SU-DHL-6 (cell line): ENCODE results near the gene JPH3.

Source experiments
- H2AFZ ChIP-seq: fragments of 200-600 bp; sonication (generic); 2 replicates; pipeline ENCODE4 v1.6.1; 2014; ENCODE audit warnings: low read depth, mild to moderate bottlenecking, moderate library complexity, mixed read lengths, antibody characterized with exemption, low read length; ENCODE audit not compliant: severe bottlenecking
- H3F3A ChIP-seq: fragments of 200-600 bp; shearing (Covaris generic); 2 replicates; pipeline ENCODE4 v1.6.0; 2016; ENCODE audit warnings: antibody characterized with exemption, mild to moderate bottlenecking; ENCODE audit not compliant: insufficient read depth
- H3K27ac ChIP-seq: fragments of 200-600 bp; sonication (generic); 2 replicates; pipeline ENCODE4 v1.5.1; 2016; ENCODE audit warnings: low read depth, mild to moderate bottlenecking, low read length, moderate library complexity, mixed read lengths
- H3K27me3 ChIP-seq: fragments of 200-600 bp; sonication (generic), shearing (Covaris generic); 2 replicates; pipeline ENCODE4 v1.6.0; 2014; ENCODE audit warnings: mild to moderate bottlenecking, low read length
- H3K36me3 ChIP-seq: fragments of 200-600 bp; sonication (generic); 2 replicates; pipeline ENCODE4 v1.6.1; 2014; ENCODE audit warnings: mild to moderate bottlenecking, low read length, mixed read lengths
- H3K4me2 ChIP-seq: fragments of 300-600, 200-600 bp; shearing (Covaris generic), sonication (generic); 2 replicates; pipeline ENCODE4 v1.6.0; 2014; ENCODE audit warnings: low read length, low read depth, mild to moderate bottlenecking; ENCODE audit not compliant: poor library complexity, severe bottlenecking
- H3K4me3 ChIP-seq: fragments of 200-600 bp; sonication (generic); 2 replicates; pipeline ENCODE4 v1.5.1; 2014; ENCODE audit warnings: antibody characterized with exemption, low read length, mild to moderate bottlenecking, mixed read lengths; ENCODE audit not compliant: insufficient read depth, poor library complexity, severe bottlenecking
- H3K79me2 ChIP-seq: fragments of 200-600 bp; sonication (generic); 2 replicates; pipeline ENCODE4 v1.6.1; 2014; ENCODE audit warnings: mild to moderate bottlenecking, low read length, moderate library complexity; ENCODE audit not compliant: insufficient read depth
- H3K9ac ChIP-seq: fragments of 200-600 bp; sonication (generic); 2 replicates; pipeline ENCODE4 v1.7.0; 2014; ENCODE audit warnings: mild to moderate bottlenecking, low read length
- H3K9me2 ChIP-seq: fragments of 200-600 bp; sonication (generic); replicated peaks from 2 replicates; pipeline ENCODE4 v1.6.1; 2014; ENCODE audit warnings: low read length; ENCODE audit not compliant: insufficient read depth
- H3K9me3 ChIP-seq: fragments of 200-600 bp; sonication (generic); 2 replicates; pipeline ENCODE4 v1.6.1; 2014; ENCODE audit warnings: low read length, mixed read lengths; ENCODE audit not compliant: insufficient read depth
- H4K20me1 ChIP-seq: fragments of 200-600 bp; sonication (generic); 2 replicates; pipeline ENCODE4 v1.6.1; 2014; ENCODE audit warnings: low read depth, mild to moderate bottlenecking, antibody characterized with exemption, low read length, moderate library complexity, mixed read lengths
- EZH2phosphoT487 ChIP-seq: fragments of 200-600 bp; sonication (generic), shearing (Covaris generic); conservative IDR thresholded peaks from 2 replicates; pipeline ENCODE4 v1.6.1; 2018; ENCODE audit warnings: mild to moderate bottlenecking, antibody characterized with exemption, low read length, moderate library complexity, mixed read lengths
- TF ChIP-seq, protein P1 (sequence below): fragments of 200-600 bp; sonication (generic); IDR thresholded peaks from one replicate; pipeline ENCODE4 v1.5.1; 2017; ENCODE audit warnings: antibody characterized with exemption, mild to moderate bottlenecking, low read length, moderate library complexity; ENCODE audit not compliant: insufficient read depth, poor library complexity, severe bottlenecking

Gene JPH3

DNA sequence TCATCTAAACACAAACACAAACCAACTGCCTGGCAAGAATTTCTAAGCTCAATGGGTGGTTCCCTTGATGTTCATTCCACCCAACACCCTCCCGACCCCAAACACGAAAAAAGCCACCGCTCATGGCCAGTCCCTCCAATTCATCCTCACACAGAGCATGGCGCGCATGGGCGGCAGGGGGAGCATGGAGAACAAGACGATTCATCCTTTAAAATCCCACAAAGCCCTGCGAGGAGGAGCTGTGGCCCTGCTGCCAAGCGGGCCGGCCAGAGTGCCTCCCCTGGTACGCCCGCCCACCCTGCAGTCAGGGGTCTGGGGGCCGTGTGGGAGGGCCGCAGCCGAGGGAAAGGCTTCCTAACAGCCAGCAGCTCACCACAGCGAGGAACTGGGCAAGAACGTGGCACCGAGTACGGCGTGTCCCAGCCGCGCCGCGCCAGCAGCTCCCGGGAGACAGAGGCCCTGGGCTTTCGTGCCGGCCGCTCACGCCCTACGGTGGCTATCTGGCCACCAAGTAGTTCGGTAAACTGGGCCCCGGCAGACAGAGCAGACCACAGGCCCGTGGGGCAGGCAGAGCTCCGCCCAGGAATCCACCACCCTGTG is 102.5 kb downstream of the JPH3 start:
- H3K36me3 ChIP-seq, result peaks cover 8% of the 10 kb centered on the region; the same call in 1 of the 2 replicates
- TF ChIP-seq, protein P1, sequence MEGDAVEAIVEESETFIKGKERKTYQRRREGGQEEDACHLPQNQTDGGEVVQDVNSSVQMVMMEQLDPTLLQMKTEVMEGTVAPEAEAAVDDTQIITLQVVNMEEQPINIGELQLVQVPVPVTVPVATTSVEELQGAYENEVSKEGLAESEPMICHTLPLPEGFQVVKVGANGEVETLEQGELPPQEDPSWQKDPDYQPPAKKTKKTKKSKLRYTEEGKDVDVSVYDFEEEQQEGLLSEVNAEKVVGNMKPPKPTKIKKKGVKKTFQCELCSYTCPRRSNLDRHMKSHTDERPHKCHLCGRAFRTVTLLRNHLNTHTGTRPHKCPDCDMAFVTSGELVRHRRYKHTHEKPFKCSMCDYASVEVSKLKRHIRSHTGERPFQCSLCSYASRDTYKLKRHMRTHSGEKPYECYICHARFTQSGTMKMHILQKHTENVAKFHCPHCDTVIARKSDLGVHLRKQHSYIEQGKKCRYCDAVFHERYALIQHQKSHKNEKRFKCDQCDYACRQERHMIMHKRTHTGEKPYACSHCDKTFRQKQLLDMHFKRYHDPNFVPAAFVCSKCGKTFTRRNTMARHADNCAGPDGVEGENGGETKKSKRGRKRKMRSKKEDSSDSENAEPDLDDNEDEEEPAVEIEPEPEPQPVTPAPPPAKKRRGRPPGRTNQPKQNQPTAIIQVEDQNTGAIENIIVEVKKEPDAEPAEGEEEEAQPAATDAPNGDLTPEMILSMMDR, result no peak
- H3K9ac ChIP-seq, result no peak overlapping the region
- no peak overlapping the region for H3K4me3 ChIP-seq
- no peak overlapping the region for H3K4me2 ChIP-seq
- no peaks in the 10 kb centered on the region for H3K9me3 ChIP-seq
- H3K27ac ChIP-seq, result no peak overlapping the region
- no peaks in the 10 kb centered on the region for H3K9me2 ChIP-seq
- no peak overlapping the region for H2AFZ ChIP-seq
- H3K27me3 ChIP-seq, result no peaks in the 10 kb centered on the region
- H3F3A ChIP-seq, result peaks cover 35% of the 10 kb centered on the region
- no peaks in the 10 kb centered on the region; the same call in 1 of the 2 replicates for H3K79me2 ChIP-seq
- H4K20me1 ChIP-seq, result no peaks in the 10 kb centered on the region

DNA sequence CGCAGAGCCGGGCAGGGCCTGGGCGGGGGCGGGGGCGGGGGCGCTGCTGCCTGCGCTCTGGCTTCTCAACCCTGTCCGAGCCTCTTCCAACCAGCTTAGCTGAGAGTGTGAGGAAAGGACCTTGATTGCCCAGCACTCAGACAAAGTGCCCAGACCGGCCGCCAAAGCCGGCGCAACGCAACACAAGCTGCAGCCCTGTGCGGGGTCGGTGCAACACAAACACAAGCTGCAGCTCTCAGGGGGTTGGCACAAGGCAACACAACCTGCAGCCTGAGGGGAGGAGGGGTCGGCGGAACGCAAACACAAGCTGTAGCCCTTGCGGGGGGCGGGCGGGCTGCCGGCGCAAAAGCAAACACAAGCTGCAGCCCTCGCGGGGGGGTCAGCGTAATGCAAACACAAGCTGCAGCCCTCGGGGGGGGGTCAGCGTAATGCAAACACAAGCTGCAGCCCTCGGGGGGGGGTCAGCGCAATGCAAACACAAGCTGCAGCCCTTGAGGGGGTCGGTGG is 103.5 kb downstream of the JPH3 start:
- Histone ChIP-seq H3K79me2 (no peaks in the 10 kb centered on the region; the same call in 1 of the 2 replicates), H3K9me3 (no peaks in the 10 kb centered on the region), H2AFZ (no peak overlapping the region), H3K9ac (no peak overlapping the region), H3K9me2 (no peaks in the 10 kb centered on the region), H3K27ac (no peak overlapping the region), H3K4me2 (no peak overlapping the region), H4K20me1 (no peaks in the 10 kb centered on the region), H3K36me3 (peaks cover 3% of the 10 kb centered on the region; the same call in 1 of the 2 replicates), H3F3A (peaks cover 27% of the 10 kb centered on the region), H3K27me3 (no peaks in the 10 kb centered on the region), H3K4me3 (no peak overlapping the region)
- TF ChIP-seq EZH2phosphoT487, result no peak
- TF ChIP-seq, protein P1, result no peak

DNA sequence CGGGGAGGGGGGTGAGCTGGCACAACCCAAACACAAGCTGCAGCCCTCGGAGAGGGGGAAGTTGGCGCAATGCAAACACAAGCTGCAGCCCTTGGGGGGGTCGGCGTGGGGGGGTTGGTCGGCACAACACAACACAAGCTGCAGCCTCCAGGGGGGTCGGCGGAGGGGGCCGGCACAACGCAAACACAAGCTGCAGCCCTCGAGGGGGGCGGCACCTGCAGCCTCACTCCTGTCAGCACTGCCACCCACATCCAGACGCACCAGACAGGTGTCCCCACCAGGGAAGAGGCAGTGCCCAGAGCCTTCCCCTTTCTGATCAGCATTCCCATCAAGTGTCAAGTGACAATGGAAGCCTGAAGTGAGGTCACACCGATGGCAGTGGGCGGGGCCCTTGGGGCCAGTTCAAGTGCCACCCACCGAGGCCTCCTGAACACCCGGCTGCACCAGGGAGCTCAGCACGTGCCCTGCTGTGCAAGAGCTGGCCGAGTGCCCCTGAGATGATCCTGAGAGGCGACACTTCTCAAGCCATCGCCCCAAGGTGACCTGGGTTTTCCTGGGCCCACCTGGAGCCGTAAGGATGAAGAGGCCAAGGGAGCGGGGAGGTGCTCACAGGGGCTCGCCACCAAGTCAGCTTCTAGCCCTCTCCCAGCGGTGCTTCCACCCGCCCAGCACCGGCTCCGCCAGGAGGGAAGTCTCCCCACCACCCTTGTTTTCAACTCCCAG is 104.1 kb downstream of the JPH3 start:
- H3K27ac ChIP-seq, result no peak overlapping the region
- H3F3A ChIP-seq, result peaks cover 21% of the 10 kb centered on the region
- no peaks in the 10 kb centered on the region for H3K27me3 ChIP-seq
- no peaks in the 10 kb centered on the region for H3K9me2 ChIP-seq
- H2AFZ ChIP-seq, result no peak overlapping the region
- H3K4me3 ChIP-seq, result no peak overlapping the region
- H3K4me2 ChIP-seq, result no peak overlapping the region
- H3K36me3 ChIP-seq, result peaks cover 3% of the 10 kb centered on the region; the same call in 1 of the 2 replicates
- no peaks in the 10 kb centered on the region for H3K9me3 ChIP-seq
- H3K9ac ChIP-seq, result no peak overlapping the region
- H3K79me2 ChIP-seq, result no peaks in the 10 kb centered on the region; the same call in 1 of the 2 replicates
- TF ChIP-seq, protein P1, result no peak
- TF ChIP-seq EZH2phosphoT487, result no peak
- no peaks in the 10 kb centered on the region for H4K20me1 ChIP-seq
